ENCODE results near the gene FAM83G. TPM values are rescaled to one million over a fixed set of nuclear protein-coding genes. Genes with fewer than 3 reads are reported as not detected.
"Not testable (repeated sequence)": the region's sequence is repeated elsewhere in the genome, so short reads cannot be mapped to it uniquely, and the experiment has no call there.

The FAM83G gene
- total and polyA plus RNA-seq, 5 donors from 2014 or later, result 3.7 to 10.7 (median 5.9) TPM

- Mint-ChIP-seq H3K27me3 (peaks cover 9% of the 10 kb centered on the region), H3K9me3 (peaks cover 0 to under 1% (median 0%) of the 10 kb centered on the region in 7 donors), H3K36me3 (peaks cover 22% of the 10 kb centered on the region), H3K27ac (peak overlapping the region; percentile 32 to 51 (median 41)), H3K4me1 (peaks cover 6 to 22% (median 11%) of the 10 kb centered on the region in 4 donors), H3K4me3 (peak overlapping the region in 2 of 4 donors; percentile 21 to 38)
- peaks cover 4% of the 10 kb centered on the region for H3K4me1 ChIP-seq (ENCODE audit: control insufficient read depth, insufficient read depth, low read length, poor library complexity, severe bottlenecking)
- no peak overlapping the region for H3K27ac ChIP-seq (ENCODE audit: insufficient read depth, low read length, poor library complexity, severe bottlenecking)
- H3K9me3 ChIP-seq (ENCODE audit: control insufficient read depth in 2 of 2, low read length in 2 of 2), result no peaks in the 10 kb centered on the region
- H3K27me3 ChIP-seq (ENCODE audit: control insufficient read depth, insufficient read depth, low read length), result no peaks in the 10 kb centered on the region
- DNase-seq, result peak in 1 of 3 donors; percentile 25
- ATAC-seq (ENCODE audit: low read depth in 2 of 2), result peak in 1 of 2 donors; percentile 8
- H3K4me3 ChIP-seq (ENCODE audit: low read depth, low read length), result no peak overlapping the region
- peaks cover 27% of the 10 kb centered on the region for H3K36me3 ChIP-seq (ENCODE audit: control insufficient read depth, insufficient read depth, low read length)
These were observed 71.2 kb downstream of the FAM83G start for GRCh38 chr17:18933102-18934058.

- peaks cover 31% of the 10 kb centered on the region for H3K36me3 ChIP-seq (ENCODE audit: control insufficient read depth, insufficient read depth, low read length)
- Mint-ChIP-seq H3K4me3 (no peak overlapping the region), H3K27me3 (peaks cover 9% of the 10 kb centered on the region), H3K27ac (peak overlapping the region in 1 of 3 donors; percentile 41), H3K4me1 (peaks cover 6 to 24% (median 11%) of the 10 kb centered on the region in 4 donors), H3K9me3 (peaks cover 0 to 2% (median 0%) of the 10 kb centered on the region in 7 donors), H3K36me3 (peaks cover 24% of the 10 kb centered on the region)
- peak in 1 of 2 donors; percentile 58 for ATAC-seq (ENCODE audit: low read depth in 2 of 2)
- H3K9me3 ChIP-seq (ENCODE audit: control insufficient read depth in 2 of 2, low read length in 2 of 2), result no peaks in the 10 kb centered on the region
- no peaks in the 10 kb centered on the region for H3K27me3 ChIP-seq (ENCODE audit: control insufficient read depth, insufficient read depth, low read length)
- peak in 1 of 3 donors; percentile 32 for DNase-seq
- no peak overlapping the region for H3K4me3 ChIP-seq (ENCODE audit: low read depth, low read length)
- H3K27ac ChIP-seq (ENCODE audit: insufficient read depth, low read length, poor library complexity, severe bottlenecking), result no peak overlapping the region
- H3K4me1 ChIP-seq (ENCODE audit: control insufficient read depth, insufficient read depth, low read length, poor library complexity, severe bottlenecking), result peaks cover 4% of the 10 kb centered on the region
These were observed 72.1 kb downstream of the FAM83G start for GRCh38 chr17:18932360-18933055.

GRCh38 chr17:18928628-18929125 lies 75.9 kb downstream of the FAM83G start:
- peak overlapping the region in 2 of 3 donors; percentile 35 to 70 for H3K27ac Mint-ChIP-seq
- H3K36me3 Mint-ChIP-seq, result peaks cover 32% of the 10 kb centered on the region
- no peak for DNase-seq
- ATAC-seq (ENCODE audit: low read depth in 2 of 2), result no peak
- H3K27me3 Mint-ChIP-seq, result peaks cover 4% of the 10 kb centered on the region
- H3K4me3 Mint-ChIP-seq, result peak overlapping the region in 1 of 4 donors; percentile 65
- peaks cover 25% of the 10 kb centered on the region for H3K4me1 ChIP-seq (ENCODE audit: control insufficient read depth, insufficient read depth, low read length, poor library complexity, severe bottlenecking)
- H3K9me3 ChIP-seq (ENCODE audit: control insufficient read depth in 2 of 2, low read length in 2 of 2), result no peaks in the 10 kb centered on the region
- peaks cover 38% of the 10 kb centered on the region for H3K36me3 ChIP-seq (ENCODE audit: control insufficient read depth, insufficient read depth, low read length)
- no peaks in the 10 kb centered on the region for H3K27me3 ChIP-seq (ENCODE audit: control insufficient read depth, insufficient read depth, low read length)
- H3K4me1 Mint-ChIP-seq, result peaks cover 18 to 52% (median 23%) of the 10 kb centered on the region in 4 donors
- H3K9me3 Mint-ChIP-seq, result peaks cover 0 to 2% (median 0%) of the 10 kb centered on the region in 7 donors
- H3K27ac ChIP-seq (ENCODE audit: insufficient read depth, low read length, poor library complexity, severe bottlenecking), result no peak overlapping the region
- H3K4me3 ChIP-seq (ENCODE audit: low read depth, low read length), result no peak overlapping the region

GRCh38 chr17:18925187-18925586 lies 79.4 kb downstream of the FAM83G start:
- peaks cover 46% of the 10 kb centered on the region for H3K4me1 ChIP-seq (ENCODE audit: control insufficient read depth, insufficient read depth, low read length, poor library complexity, severe bottlenecking)
- Mint-ChIP-seq H3K27ac (peak overlapping the region; percentile 53 to 85 (median 84)), H3K4me1 (peaks cover 30 to 58% (median 34%) of the 10 kb centered on the region in 4 donors), H3K4me3 (peak overlapping the region in 3 of 4 donors; percentile 50 to 80 (median 65)), H3K9me3 (peaks cover 0 to 2% (median 0%) of the 10 kb centered on the region in 7 donors), H3K36me3 (peaks cover 26% of the 10 kb centered on the region), H3K27me3 (no peaks in the 10 kb centered on the region)
- H3K36me3 ChIP-seq (ENCODE audit: control insufficient read depth, insufficient read depth, low read length), result peaks cover 26% of the 10 kb centered on the region
- H3K27me3 ChIP-seq (ENCODE audit: control insufficient read depth, insufficient read depth, low read length), result no peaks in the 10 kb centered on the region
- peak in 1 of 2 donors; percentile 33 for ATAC-seq (ENCODE audit: low read depth in 2 of 2)
- H3K4me3 ChIP-seq (ENCODE audit: low read depth, low read length), result peak overlapping the region; percentile 20
- H3K9me3 ChIP-seq (ENCODE audit: control insufficient read depth in 2 of 2, low read length in 2 of 2), result no peaks in the 10 kb centered on the region
- no peak overlapping the region for H3K27ac ChIP-seq (ENCODE audit: insufficient read depth, low read length, poor library complexity, severe bottlenecking)
- DNase-seq, result peak in 2 of 3 donors; percentile 35 to 48

- ATAC-seq (ENCODE audit: low read depth in 2 of 2); H3K27me3 Mint-ChIP-seq; H3K9me3 ChIP-seq (ENCODE audit: control insufficient read depth in 2 of 2, low read length in 2 of 2); H3K27me3 ChIP-seq (ENCODE audit: control insufficient read depth, insufficient read depth, low read length); H3K9me3 Mint-ChIP-seq; H3K4me3 ChIP-seq (ENCODE audit: low read depth, low read length); H3K27ac ChIP-seq (ENCODE audit: insufficient read depth, low read length, poor library complexity, severe bottlenecking); DNase-seq: not testable (repeated sequence)
- Mint-ChIP-seq H3K27ac (peak overlapping the region; percentile 54 to 86 (median 77)), H3K4me3 (peak overlapping the region in 2 of 4 donors; percentile 36 to 70), H3K4me1 (peaks cover 42 to 78% (median 51%) of the 10 kb centered on the region in 4 donors), H3K36me3 (peaks cover 26% of the 10 kb centered on the region)
- H3K36me3 ChIP-seq (ENCODE audit: control insufficient read depth, insufficient read depth, low read length), result peaks cover 17% of the 10 kb centered on the region
- peaks cover 52% of the 10 kb centered on the region for H3K4me1 ChIP-seq (ENCODE audit: control insufficient read depth, insufficient read depth, low read length, poor library complexity, severe bottlenecking)
These were observed 82.0 kb downstream of the FAM83G start for GRCh38 chr17:18922596-18922995.

- H3K9me3 ChIP-seq (ENCODE audit: control insufficient read depth in 2 of 2, low read length in 2 of 2), result no peaks in the 10 kb centered on the region
- Mint-ChIP-seq H3K27ac (peak overlapping the region; percentile 54 to 86 (median 77)), H3K9me3 (no peaks in the 10 kb centered on the region), H3K36me3 (peaks cover 30% of the 10 kb centered on the region), H3K4me1 (peaks cover 39 to 74% (median 54%) of the 10 kb centered on the region in 4 donors), H3K4me3 (peak overlapping the region; percentile 36 to 70 (median 47)), H3K27me3 (no peaks in the 10 kb centered on the region)
- no peak for ATAC-seq (ENCODE audit: low read depth in 2 of 2)
- H3K4me1 ChIP-seq (ENCODE audit: control insufficient read depth, insufficient read depth, low read length, poor library complexity, severe bottlenecking), result peaks cover 52% of the 10 kb centered on the region
- DNase-seq, result peak in 2 of 3 donors; percentile 16 to 62
- H3K27ac ChIP-seq (ENCODE audit: insufficient read depth, low read length, poor library complexity, severe bottlenecking), result no peak overlapping the region
- peak overlapping the region; percentile 42 for H3K4me3 ChIP-seq (ENCODE audit: low read depth, low read length)
- H3K27me3 ChIP-seq (ENCODE audit: control insufficient read depth, insufficient read depth, low read length), result no peaks in the 10 kb centered on the region
- peaks cover 15% of the 10 kb centered on the region for H3K36me3 ChIP-seq (ENCODE audit: control insufficient read depth, insufficient read depth, low read length)
These were observed 82.6 kb downstream of the FAM83G start for GRCh38 chr17:18921912-18922451.

- Histone ChIP-seq H3K9me3 (ENCODE audit: control insufficient read depth in 2 of 2, low read length in 2 of 2) (no peaks in the 10 kb centered on the region), H3K27ac (ENCODE audit: insufficient read depth, low read length, poor library complexity, severe bottlenecking) (no peak overlapping the region), H3K36me3 (ENCODE audit: control insufficient read depth, insufficient read depth, low read length) (peaks cover 17% of the 10 kb centered on the region), H3K4me1 (ENCODE audit: control insufficient read depth, insufficient read depth, low read length, poor library complexity, severe bottlenecking) (peaks cover 47% of the 10 kb centered on the region), H3K4me3 (ENCODE audit: low read depth, low read length) (peak overlapping the region; percentile 42), H3K27me3 (ENCODE audit: control insufficient read depth, insufficient read depth, low read length) (no peaks in the 10 kb centered on the region)
- Mint-ChIP-seq H3K4me1 (peaks cover 36 to 72% (median 53%) of the 10 kb centered on the region in 4 donors), H3K9me3 (no peaks in the 10 kb centered on the region), H3K27ac (peak overlapping the region; percentile 54 to 86 (median 76)), H3K4me3 (peak overlapping the region; percentile 36 to 70 (median 47)), H3K27me3 (no peaks in the 10 kb centered on the region), H3K36me3 (peaks cover 32% of the 10 kb centered on the region)
- ATAC-seq (ENCODE audit: low read depth in 2 of 2) (no peak), DNase-seq (no peak)
These were observed 83.1 kb downstream of the FAM83G start for GRCh38 chr17:18921485-18921884.

All from CD4-positive, CD25-positive, alpha-beta regulatory T cell (primary cell).